ENCODE results near the gene KRT74.

GRCh38 chr12:52585066-52585465 lies 11.4 kb upstream of the KRT74 start:
- TF ChIP-seq CTCF (IDR thresholded peaks at IDR 0.05), result no peak
- no peak for TF ChIP-seq ZFX (IDR thresholded peaks at IDR 0.05; ENCODE audit: borderline replicate concordance)

Data from 22Rv1 (cell line).